ENCODE measurements around the gene DEUP1.
"Not testable (repeated sequence)": the region's sequence is repeated elsewhere in the genome, so short reads cannot be mapped to it uniquely, and the experiment has no call there.

Gene DEUP1

DNA sequence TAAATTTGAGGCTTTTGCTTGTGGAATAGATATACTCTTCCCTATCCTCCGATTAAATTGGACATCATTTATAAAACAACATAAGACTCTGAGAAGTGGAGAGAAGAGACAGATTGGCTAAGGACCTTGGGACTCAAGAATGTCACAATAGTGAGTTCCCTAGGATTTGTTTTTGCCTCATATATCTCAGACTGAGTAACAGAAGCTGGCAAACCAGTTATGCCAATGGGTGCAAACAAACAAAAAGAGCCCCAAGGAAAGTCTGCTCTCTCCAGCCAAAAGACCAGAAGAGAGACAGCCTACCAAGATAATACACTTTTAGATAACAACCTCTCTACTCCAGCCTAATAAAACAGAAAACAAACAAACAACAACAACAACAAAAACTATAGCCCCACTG, 28.9 kb downstream of the DEUP1 start:
- DNase-seq = no peak

DNA sequence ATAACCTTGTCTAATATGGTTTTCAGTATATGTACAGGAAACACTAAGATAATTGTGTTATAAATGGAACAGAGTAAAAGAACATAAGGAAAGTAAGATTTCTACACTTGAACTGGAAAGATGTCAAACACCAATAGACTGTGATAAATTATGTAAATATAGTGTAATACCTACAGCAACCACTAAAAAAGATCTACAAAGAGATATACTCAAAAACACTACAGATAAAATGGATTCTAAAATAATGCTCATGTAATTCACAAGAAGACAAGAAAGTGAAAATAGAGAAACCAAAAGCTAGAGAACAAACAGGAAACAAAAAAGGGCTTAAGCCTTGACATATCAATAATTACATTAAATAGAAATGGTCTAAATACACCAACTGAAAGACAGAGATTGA, 30.9 kb downstream of the DEUP1 start:
- no peak for DNase-seq

DNA sequence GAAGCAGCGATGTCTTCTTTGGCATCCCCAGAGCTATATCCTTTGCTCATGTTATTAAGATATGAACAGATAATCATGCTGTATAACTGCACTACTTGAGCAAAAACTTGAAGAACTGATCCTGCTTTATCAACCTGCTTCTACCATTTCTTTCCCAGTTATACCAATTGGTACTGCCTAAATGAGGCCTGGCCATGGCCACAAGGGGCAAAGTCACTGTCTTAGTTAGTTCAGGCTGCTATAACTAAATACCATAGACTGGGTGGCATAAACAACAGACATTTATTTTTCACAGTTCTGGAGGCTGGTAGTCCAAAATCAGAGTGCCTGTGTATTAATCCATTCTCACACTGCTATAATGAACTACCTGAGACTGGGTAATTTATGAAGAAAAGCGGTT, 37.5 kb downstream of the DEUP1 start:
- no peak for DNase-seq

DNA sequence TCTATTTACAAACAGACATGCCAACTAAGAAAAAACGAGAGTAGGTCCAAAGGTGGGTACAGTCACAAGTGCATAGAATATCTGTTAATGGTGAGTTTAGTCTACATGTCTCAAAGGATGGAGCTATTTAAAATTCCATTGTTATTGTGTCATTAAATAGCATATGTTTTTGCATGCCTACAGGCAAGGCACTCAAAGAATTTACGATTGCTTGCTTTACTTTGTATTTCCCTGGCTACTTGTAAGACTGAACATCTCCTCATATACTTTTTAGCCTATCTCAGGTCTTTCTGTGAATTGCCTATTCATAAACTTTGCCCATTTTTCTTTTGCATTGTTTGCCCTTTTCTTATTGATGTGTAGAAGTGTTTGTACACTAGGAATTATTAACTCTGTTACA, 39.7 kb downstream of the DEUP1 start:
- no peak for DNase-seq

DNA sequence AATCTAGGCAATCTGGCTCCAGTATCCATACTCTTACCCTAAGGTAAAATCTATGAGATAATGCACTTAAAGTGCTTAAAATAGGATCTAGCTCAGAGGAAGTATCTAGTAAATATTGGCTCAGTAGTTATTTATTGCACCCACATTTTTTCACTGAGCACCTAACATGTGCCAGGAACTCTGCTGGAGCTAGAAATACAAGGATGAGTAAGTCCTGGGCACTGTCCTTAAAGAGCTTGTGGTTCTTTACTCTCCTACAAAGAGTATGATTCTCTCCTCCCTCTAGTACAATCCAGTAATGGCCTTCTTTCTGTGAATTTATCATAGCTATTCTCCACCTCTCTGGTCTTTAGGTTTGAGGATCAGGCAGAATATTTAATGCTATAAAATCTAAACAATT, 59.2 kb downstream of the DEUP1 start:
- no peak for DNase-seq

DNA sequence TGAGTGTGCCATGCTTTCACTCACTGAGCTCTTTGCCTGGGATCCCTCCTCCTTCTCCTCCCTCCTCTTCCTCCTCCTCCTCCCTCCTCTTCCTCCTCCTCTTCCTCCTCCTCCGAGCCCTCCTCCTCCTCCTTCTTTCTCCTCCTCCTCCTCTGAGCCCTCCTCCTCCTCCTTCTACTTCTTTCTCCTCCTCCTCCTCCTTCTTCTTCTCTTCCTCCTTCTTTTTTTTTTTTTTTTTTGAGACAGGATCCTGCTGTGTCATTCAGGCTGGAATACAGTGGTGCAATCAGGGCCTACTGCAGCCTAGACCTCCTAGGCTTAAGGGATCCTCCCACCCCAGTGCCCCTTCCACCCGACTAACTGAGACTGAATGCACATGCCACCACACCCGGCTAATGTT, 62.3 kb downstream of the DEUP1 start:
- DNase-seq = no peak

DNA sequence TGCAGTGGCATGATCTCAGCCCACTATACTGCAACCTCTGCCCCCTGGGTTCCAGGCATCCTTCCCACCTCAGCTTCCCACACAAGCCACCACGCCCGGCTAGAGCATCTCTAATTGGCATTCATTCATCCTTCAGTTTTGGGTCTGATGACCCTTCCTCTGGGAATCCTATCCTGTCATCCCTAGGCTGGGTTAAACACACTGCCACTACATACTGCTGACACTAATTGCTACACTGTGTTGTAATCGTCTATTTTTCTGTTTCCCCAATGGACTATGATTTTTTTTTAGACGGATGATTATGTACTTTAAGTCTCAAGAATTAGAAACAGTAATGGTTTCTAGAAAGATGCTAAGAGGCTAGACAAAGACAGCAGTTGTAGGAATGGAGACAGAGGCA, 62.8 kb downstream of the DEUP1 start:
- DNase-seq = no peak

DNA sequence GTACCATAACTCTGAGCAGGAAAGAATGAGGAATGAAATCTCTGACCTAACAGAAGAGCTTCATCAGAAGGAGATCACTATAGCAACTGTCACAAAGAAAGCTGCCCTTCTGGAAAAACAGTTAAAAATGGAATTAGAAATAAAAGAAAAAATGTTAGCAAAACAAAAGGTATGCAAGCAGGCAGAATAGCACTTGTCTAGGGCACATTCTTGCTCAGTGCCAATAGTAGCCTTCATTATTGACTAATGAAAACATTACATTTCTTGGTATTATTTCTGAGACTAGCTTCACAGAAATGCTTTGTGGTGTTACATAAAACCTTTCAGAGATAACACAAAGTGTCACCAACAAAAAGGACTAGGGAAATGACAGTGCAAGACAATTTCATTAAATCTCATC, 63.9 kb downstream of the DEUP1 start:
- DNase-seq = no peak

DNA sequence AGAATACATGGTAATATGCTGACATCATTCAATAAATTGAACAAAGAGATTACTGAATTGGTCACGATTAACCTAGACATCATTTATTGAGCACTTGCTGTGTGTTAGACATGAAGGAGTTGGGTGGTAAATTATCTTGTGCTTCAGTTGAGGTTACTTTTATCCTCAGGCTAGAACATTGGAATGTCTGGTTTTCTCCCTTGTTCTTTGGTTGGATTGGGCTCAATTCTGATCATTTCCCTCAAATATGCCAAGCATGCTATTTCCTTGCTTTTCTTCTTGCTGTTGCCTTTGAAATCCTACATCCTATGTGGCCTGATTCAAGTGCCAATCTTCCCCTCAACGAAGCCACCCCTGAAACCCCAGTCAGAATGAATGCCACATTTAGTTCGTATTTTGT, 65.8 kb downstream of the DEUP1 start:
- DNase-seq = no peak

DNA sequence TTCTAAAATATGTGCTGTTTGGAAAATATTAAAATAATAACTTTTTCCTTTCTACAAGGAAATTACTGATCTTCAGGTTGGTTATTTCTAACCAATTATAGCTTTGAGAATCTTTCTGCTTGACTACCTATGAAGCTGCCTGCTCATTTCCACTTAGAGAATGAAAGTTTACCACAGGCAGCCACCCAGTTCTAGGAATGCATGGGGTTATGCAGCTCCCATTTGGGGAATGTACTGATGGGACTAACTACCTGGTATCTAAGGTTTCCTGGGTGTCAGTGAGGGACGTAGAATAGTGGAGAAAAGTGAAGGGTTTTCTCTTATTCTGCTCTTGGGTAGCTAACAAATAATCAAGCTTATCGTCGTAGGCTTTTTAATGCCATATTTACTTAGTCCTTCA, 73.4 kb downstream of the DEUP1 start:
- DNase-seq = no peak

DNA sequence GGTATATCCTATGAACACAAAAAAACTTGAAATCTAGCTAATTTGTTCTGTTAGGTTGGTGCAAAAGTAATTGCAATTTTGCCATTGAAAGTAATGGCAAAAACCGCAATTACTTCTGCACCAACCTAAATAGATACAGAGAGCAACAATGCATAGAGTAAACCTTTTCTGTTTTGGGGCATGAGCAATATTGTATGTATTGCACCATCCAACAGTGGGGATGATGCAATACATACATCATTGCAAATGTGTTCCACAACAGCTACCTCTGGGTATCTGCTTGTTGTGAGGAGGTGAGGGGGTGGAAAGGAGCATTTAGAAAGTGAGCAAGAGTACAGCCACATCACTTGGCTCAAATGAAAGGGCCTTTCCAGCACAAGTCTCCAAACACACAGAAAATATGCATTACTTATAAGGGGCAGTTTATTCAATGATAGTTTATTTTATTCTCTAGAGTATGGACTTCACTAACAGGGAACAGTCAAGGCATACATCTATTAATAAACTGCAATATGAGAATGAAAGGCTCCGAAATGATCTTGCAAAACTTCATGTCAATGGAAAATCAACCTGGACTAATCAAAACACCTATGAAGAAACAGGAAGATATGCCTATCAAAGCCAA, 77.3 kb downstream of the DEUP1 start:
- no peak for DNase-seq

DNA sequence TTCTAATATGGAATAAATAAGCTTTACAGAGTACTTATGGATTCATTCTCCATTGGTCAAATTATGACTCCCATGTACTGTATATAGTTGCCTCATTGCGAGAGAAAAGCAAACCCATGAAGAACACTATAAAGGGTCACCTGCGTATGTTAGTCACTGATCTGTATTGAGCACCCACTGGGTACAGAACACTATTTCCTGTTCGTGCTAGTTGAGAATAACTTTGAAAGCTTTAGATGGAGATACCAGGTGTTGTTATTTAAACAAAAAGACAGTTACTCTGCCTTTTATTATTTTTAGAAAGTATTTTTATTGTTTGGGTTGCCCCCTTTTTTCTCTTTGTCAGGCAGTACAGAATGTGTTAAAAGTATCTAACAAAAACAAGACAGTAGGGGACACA, 79.9 kb downstream of the DEUP1 start:
- no peak for DNase-seq

DNA sequence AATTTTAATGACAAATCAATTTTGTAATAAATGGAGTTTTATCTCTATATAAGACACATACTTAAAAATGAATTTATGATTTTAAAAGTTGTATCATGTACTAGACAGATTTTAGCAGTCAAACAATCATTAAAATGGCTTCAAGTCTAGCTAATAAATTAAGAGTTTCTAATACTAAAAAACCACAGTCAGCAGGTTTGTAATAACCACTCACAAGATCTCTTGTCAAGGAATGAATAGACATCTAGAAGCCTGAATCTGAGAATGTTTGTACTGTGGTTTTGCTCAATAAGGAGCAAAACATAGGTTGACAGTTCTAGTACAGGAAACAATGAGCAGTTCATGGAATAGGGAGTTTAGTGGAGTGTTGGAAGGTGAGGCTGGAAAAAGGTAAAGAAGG, 81.2 kb downstream of the DEUP1 start:
- no peak for DNase-seq

DNA sequence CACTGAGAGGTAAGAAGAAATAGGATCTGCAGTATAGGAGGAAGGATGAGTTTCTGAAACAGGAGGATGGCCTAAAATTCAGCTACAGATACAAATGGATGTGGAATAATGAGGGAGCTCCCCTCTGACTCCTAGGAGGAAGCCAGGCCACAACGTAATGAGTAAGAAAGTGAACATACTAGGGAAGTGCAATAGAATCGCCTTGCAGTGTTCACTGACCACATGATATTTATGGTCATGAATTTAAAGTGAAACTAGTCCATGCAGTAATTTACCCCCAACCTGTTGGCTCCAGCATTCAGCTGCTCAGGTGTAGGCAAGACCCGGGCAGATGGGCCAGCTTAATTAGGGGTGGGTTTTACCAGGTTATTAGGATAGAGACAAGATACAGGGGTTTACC, 101.7 kb downstream of the DEUP1 start:
- DNase-seq = no peak

DNA sequence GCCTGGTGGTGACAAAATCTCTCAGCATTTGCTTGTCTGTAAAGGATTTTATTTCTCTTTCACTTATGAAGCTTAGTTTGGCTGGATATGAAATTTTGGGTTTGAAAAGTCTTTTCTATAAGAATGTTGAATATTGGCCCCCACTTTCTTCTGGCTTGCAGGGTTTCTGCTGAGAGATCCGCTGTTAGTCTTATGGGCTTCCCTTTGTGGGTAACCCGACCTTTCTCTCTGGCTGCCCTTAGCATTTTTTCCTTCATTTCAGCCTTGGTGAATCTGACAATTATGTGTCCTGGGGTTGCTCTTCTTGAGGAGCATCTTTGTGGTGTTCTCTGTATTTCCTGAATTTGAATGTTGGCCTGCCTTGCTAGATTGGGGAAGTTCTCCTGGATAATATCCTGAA, 112.7 kb downstream of the DEUP1 start:
- DNase-seq = not testable (repeated sequence)

DNA sequence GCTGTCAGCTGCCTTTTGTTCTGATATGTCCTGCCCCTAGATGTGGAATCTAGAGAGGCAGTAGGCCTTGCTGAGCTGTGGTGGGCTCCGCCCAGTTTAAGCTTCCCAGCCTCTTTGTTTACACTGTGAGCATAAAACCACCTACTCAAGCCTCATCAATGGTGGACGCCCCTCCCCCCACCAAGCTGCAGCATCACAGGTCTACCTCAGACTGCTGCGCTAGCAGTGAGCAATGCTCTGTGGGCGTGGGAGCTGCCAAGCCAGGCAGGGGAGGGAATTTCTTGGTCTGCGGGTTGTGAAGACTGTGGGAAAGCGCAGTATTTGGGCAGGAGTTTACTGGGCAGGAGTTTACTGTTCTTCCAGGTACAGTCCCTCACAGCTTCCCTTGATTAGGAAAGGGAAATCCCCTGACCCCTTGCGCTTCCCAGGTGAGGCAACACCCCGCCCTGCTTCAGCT, 114.1 kb downstream of the DEUP1 start:
- DNase-seq = peak; percentile 3 to 17

DNA sequence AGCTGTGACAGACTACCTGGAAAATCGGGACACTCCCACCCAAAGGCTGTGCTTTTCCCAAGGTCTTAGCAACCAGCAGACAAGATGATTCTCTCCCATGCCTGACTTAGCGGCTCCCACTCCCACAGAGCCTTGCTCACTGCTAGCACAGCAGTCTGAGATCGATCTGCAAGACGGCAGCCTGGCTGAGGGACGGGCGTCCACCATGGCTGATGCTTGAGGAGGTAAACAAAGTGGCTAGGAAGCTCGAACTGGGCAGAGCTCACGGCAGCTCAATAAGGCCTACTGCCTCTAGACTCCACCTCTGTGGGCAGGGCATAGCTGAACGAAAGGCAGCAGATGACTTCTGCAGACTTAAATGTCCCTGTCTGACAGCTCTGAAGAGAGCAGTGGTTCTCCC, 127.7 kb downstream of the DEUP1 start:
- DNase-seq = no peak

DNA sequence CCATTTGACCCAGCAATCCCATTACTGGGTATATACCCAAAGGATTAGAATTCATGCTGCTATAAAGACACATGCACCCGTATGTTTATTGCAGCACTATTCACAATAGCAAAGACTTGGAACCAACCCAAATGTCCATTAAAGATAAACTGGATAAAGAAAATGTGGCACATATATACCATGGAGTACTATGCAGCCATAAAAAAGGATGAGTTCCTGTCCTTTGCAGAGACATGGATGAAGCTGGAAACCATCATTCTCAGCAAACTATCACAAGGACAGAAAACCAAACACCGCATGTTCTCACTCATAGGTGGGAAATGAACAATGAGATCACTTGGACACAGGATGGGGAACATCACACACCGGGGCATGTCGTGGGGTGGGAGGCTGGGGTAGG, 133.1 kb downstream of the DEUP1 start:
- not testable (repeated sequence) for DNase-seq

DNA sequence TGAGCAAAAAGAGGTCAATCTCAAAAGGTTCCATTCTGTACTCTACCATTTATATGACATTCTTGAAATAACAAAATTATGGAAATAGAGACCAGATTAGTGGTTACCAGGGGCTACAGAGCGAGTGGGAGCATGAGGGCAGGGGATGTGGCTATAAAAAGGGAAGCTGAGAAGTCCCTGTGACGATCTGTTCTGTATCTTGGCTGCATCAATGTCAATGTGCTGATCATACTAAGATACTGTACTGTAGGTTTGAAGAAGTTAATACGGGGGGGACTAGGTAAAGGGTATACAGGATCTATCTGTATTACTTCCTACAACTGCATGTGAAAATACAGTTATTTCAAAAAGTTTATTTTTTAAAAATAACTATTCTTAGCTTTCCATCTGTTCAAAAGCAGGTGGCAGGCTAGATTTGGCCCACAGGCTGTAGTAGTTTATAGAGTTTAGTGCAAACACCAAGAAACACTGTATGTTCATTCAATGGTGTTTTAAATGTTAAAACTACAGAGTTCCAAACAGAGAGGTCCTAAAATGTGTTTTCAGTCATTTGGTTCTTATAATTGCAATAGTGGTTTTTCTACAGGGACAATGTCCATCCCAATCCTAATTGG, 134.5 kb downstream of the DEUP1 start:
- DNase-seq = no peak

DNA sequence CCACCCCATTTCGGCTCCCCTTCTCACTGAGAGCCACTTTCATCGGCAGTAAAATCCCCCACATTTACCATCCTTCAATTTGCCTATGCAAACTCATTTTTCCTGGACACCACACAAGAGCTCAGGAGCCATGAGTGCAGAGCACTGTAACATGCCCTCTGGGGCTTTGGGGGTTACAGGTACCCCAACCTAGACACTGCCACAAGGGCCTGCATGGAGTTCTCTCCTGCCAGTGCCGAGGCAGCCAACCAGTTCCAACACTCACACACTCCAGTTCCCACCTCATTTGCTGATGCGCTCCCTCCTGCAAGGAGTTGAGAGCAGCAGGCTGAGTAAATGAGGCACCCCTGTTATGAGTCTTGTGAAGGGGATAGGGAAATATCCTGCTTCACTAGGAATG, 136.5 kb downstream of the DEUP1 start:
- DNase-seq = no peak

DNA sequence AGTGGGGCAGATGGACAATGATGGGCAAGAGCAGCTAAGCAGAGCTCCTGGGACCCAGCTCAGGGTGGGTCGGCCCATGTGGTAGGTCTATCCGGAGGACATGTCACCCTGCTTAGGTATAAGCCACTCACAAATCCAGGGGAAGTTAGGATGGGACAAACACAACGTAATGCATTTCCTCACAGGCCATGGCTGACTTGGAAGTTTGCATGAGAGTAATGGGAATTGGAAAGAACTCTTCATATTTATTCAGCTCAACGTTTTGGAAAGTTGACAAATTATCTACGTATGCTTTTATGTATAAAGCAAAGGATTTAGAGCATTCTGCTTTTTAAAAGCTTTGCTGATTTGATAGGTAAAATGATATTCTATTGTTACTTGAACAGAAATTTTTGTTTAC, 137.7 kb downstream of the DEUP1 start:
- no peak for DNase-seq

DNA sequence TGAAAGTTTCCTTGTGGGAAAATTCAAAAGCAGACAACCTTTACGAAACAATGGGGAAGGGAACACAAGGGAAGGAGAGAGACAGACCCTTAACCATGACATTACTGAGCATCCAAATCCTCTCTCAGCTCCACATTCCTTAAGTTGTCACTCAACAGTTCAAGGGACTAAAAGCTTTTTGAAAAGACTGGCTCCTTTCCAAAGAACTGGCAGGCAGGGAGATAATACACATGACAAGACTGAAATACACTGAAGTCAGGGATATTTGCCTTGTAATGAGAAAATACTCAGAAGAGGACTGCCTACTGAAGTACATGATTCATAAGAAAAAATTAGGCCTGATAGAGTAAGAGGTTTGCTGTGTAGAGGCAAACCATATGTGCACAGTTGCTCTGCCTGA, 143.6 kb downstream of the DEUP1 start:
- DNase-seq = no peak

DNA sequence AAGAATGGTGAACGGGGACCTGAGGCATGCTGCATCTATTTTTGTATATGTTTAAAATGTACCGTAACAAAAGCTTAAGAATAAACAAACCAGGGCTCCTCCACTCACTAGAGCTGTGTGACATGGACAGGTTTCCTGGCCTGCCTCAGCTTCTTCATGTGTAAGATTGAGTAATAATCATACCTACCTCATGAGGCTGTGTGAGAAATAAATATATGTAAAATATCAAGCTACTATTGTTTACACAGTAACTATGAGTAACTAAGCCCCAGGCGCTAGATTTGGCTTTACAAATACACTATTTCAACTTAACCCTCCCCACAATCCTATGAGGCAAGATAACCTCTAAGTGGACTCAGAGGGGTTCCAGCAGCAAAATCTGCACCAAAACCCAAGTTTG, 146.3 kb downstream of the DEUP1 start:
- DNase-seq = no peak

DNA sequence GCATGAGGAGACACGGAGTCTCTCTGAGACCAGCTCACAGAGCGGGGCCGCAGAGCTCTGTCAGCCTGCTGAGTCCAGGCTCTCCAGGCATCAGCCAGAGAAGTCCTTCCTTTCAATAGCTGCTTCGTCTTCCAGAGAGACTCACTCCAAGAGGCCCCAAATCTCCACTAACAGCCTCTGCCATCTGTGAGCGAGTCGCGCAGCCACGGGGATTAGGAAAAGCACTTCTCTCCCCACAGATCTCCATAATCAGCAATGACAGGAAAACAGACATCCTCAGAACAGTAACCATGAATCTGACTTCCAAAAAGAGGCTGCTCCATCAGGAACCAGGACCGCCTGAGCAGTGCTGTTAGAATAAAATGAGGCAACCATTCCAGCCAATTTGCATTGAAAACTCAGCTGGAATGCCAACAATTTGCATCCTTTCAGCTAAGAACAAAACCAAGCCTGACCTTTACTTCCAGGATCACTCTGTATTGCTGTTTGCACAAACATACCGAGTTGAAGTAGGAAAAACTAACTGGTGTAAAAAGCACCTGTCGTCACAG, 147.2 kb downstream of the DEUP1 start:
- no peak for DNase-seq

DNA sequence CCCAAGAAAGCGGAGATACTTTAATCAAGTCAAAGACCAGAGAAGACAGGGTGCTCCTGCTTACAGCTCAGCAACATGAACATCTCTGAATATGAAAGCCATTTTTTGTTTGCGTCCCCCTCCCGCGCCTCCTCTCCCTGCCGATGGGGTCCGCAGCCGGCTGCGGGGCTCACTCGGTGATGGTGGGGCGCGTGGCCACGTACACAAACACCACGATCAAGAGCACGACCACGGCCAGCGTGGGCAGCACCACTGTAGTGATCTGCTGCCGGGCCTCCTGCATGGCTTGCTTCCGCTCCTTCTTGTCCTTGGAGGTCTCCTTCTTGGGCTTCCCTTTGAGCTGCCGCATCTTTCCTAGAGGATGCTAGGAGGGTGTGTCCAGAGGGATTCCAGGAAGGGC, 148.3 kb downstream of the DEUP1 start:
- no peak for DNase-seq
